ENCODE results near the gene ADI1. TPM values are rescaled to one million over a fixed set of nuclear protein-coding genes. Genes with fewer than 3 reads are reported as not detected.

ADI1 gene
- total RNA-seq, 2 donors from 2014 or later, result 23.6 to 24.7 TPM

DNA sequence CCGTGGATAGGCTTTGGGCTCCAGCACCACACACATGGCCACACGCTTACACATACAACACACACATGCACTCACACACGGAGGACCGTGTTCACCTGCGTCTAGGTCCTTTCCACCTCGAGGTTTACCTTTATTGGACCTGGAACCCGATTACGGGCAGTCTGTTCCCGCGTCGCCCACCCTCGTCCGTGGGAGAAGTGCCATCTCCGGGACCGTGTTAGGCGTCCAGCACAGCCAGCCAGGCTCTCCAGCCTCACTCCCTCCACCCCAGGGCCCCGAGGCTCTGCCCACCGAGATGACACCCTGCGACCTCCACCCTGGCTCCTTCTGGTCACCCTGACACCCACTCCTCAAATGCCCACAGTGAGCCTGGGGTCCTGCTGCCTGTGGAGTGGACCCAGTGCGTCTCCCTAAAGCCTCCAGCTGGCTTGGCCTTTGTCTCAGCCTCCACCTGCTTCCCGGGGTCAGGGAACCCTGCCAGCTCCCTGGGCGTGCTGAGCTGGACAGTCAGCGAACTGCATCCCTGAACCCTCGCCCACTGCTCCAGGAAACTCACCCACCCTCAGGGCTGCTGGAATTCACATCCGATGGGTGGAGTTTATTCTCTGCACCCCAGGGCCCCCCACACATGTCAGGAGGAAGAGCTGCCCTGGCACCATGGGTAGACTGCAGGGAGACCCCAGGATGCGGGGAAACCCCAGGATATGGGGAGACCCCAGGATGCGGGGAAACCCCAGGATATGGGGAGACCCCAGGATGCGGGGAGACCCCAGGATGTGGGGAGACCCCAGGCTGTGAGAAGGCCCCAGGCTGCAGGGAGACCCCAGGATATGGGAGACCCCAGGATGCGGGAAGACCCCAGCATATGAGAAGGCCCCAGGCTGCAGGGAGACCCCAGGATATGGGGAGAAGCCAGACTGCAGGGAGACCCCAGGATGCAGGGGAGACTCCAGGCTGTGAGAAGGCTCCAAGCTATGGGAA, 33.0 kb downstream of the ADI1 start:
- H3K9me3 Mint-ChIP-seq, result no peaks in the 10 kb centered on the region

DNA sequence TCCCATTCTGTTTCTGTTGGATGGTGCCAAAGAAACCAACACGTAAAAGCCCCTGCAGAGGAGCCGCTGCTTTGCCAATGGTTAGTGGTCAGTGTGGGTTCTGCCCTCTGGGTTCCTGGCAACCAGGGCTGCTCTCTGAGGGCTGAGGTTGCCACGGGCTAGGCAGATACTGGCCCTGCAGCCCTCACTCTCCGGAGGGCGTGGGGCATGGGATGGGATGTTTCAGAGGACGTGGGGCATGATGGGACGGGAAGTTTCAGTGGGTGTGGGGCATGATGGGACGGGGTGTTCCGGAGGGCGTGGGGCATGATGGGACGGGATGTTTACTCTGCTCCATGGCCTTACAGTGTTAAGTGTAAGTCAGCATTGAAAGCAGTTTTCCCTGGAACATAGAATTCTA, 34.2 kb downstream of the ADI1 start:
- H3K4me3 Mint-ChIP-seq, result no peak overlapping the region
- H3K27ac Mint-ChIP-seq, result no peak overlapping the region

More for the DNA sequence above, 33.0 kb downstream of the ADI1 start:
- H3K4me1 Mint-ChIP-seq (ENCODE audit: low read depth in 2 of 2), result peaks cover 12 to 17% of the 10 kb centered on the region in 2 donors
- H3K27ac Mint-ChIP-seq, result no peak overlapping the region
- H3K4me3 Mint-ChIP-seq, result no peak overlapping the region
- no peaks in the 10 kb centered on the region for H3K36me3 Mint-ChIP-seq
- ATAC-seq, result no peak
- DNase-seq (ENCODE audit: low spot score), result no peak
- H3K27me3 Mint-ChIP-seq, result no peaks in the 10 kb centered on the region

DNA sequence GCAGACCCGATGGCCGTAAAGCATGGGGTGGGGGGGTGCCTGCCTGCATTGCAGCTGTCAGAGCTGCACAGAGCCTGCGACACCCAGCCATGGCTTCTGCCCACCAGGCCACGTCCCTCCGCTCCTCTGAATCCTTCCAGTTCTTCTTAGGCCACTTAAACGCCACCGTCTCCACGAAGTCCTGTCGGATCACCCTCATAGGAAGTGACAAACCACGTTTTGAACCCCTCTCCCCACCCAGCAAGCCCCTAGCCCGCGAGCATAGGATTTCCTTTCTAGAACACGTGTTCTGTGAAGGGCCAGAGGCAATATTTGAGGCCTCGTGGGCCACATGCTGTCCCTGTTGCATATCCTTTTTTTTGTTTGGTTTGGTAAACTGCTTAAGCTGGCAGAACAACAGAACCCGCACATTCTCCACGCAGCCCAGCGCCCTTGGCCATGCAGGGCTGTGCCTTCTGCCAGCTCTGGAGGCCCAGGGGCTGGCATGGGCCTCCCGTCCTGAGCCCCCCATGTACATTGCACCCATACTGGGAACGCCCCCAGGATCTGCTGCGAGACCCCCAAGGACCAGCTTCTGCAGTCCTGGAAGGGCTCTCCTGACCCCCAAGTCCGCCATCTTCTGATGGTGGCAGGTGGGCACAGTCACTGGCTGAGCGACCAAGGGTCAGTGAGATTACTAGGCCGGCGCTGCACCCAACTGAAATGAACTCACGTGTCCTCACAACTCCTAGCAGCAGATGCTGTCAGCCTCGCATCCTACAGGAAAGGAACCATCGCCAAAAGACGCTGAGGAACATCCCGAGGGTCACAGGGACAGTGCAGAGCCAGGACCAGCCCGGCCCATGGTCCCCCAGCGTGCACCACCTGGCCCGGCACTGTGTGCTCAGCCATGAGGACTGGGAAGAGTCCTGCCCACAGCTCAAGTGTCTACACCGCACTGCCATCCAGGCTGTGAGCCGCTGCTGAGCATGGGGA, 35.1 kb downstream of the ADI1 start:
- H3K27me3 Mint-ChIP-seq, result no peaks in the 10 kb centered on the region
- DNase-seq (ENCODE audit: low spot score), result no peak
- H3K9me3 Mint-ChIP-seq, result no peaks in the 10 kb centered on the region
- peaks cover 0 to 4% of the 10 kb centered on the region in 2 donors for H3K4me1 Mint-ChIP-seq (ENCODE audit: low read depth in 2 of 2)
- no peak overlapping the region for H3K4me3 Mint-ChIP-seq
- no peak overlapping the region for H3K27ac Mint-ChIP-seq
- ATAC-seq, result no peak
- H3K36me3 Mint-ChIP-seq, result no peaks in the 10 kb centered on the region

More for the DNA sequence above, 34.2 kb downstream of the ADI1 start:
- ATAC-seq (no peak), DNase-seq (ENCODE audit: low spot score) (no peak)
- peaks cover under 1 to 7% of the 10 kb centered on the region in 2 donors for H3K4me1 Mint-ChIP-seq (ENCODE audit: low read depth in 2 of 2)
- no peaks in the 10 kb centered on the region for H3K9me3 Mint-ChIP-seq
- no peaks in the 10 kb centered on the region for H3K36me3 Mint-ChIP-seq
- H3K27me3 Mint-ChIP-seq, result no peaks in the 10 kb centered on the region

DNA sequence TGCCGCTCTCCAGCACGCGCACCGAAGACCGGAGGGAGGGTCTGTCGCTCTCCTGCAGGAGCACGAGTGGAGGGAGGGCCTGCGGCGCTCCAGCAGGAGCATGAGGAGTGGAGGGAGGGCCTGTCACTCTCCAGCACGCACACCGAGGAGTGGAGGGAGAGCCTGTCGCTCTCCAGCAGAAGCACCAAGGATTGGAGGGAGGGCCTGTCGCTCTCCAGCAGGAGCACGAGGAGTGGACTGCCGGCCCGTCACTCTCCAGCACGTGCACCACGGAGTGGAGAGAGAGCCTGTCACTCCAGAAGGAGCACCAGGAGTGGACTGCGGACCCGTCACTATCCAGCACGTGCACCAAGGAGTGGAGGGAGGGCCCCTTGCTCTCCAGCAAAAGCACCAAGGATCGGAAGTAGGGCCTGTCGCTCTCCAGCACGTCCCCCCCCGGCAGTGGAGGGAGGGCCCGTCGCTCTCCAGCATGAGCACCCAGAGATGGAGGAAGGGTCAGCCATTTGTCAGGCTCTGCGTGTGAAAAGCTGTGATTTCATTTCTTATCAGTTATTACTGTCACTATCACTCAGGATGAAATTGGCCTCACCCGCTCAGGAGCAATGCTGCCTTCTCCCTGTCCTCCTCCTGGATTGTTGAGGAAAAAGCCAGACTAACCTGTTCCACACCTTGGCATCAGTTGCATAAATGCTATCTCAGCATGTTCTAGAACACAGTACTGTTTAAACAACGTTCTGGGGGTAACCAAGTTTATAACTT, 35.9 kb downstream of the ADI1 start:
- Mint-ChIP-seq H3K36me3 (no peaks in the 10 kb centered on the region), H3K27ac (no peak overlapping the region), H3K27me3 (no peaks in the 10 kb centered on the region), H3K4me1 (ENCODE audit: low read depth in 2 of 2) (peaks cover 0 to 4% of the 10 kb centered on the region in 2 donors), H3K9me3 (no peaks in the 10 kb centered on the region), H3K4me3 (no peak overlapping the region)
- ATAC-seq, result no peak
- DNase-seq (ENCODE audit: low spot score), result no peak

DNA sequence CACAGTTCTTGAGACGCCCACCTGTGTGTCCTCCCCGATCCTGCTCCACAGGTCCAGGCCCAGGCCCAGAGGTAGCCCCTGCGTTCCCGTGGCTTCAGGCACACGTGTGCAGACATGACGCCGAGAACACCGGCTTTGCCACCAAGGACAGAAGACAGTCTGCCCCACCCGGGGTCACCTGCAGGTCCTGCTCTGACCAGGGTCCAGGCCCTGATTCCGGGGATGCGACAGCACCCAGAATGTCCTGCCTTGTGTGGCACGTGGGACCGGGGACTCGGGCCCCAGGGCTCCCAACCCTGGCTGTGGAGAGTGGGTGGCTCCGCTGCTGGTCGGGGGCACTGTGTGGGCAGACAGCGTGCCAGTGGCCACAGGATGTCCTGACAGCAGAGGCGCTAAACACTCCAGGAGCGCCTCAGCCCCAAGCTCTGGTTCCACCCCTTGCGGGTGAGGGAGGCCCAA, 36.9 kb downstream of the ADI1 start:
- Mint-ChIP-seq H3K4me1 (ENCODE audit: low read depth in 2 of 2) (peaks cover 0 to 4% of the 10 kb centered on the region in 2 donors), H3K27ac (no peak overlapping the region), H3K36me3 (no peaks in the 10 kb centered on the region), H3K27me3 (no peaks in the 10 kb centered on the region), H3K4me3 (no peak overlapping the region), H3K9me3 (no peaks in the 10 kb centered on the region)
- DNase-seq (ENCODE audit: low spot score) (no peak), ATAC-seq (peak in 1 of 2 donors; percentile 17)

DNA sequence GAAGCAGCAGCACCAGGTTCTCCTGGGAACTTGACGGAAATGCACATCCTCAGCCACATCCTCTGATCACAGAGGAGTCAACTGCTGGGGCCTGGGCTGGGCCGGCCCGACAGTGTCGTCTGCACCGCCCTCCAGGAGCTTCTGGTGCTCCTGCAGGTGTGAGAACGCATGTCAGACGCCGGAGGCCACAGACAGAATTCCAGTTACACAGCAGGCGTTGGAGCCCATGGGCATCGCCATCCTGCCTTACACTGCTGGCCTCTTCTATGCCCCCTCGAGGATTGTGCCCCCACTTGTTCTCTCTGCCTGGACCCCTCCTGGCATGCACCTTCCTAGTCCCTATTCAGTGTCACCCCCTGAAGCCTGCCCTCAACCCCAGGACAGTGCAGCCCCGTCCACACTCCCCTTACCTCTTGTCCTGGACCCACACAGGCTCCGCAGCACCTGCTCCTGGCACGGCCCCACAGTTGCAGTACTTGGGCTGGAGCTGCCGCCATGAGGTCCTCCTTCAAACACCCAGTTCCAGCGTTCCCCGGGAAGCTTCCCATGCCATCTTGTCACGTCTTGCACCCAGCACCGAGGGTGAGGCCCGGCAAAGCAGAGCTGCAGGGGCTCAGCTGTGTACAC, 37.5 kb downstream of the ADI1 start:
- no peaks in the 10 kb centered on the region for H3K9me3 Mint-ChIP-seq
- H3K36me3 Mint-ChIP-seq, result no peaks in the 10 kb centered on the region
- ATAC-seq, result peak in 1 of 2 donors; percentile 7
- H3K4me3 Mint-ChIP-seq, result no peak overlapping the region
- peaks cover 0 to 4% of the 10 kb centered on the region in 2 donors for H3K4me1 Mint-ChIP-seq (ENCODE audit: low read depth in 2 of 2)
- no peaks in the 10 kb centered on the region for H3K27me3 Mint-ChIP-seq
- H3K27ac Mint-ChIP-seq, result no peak overlapping the region
- no peak for DNase-seq (ENCODE audit: low spot score)

DNA sequence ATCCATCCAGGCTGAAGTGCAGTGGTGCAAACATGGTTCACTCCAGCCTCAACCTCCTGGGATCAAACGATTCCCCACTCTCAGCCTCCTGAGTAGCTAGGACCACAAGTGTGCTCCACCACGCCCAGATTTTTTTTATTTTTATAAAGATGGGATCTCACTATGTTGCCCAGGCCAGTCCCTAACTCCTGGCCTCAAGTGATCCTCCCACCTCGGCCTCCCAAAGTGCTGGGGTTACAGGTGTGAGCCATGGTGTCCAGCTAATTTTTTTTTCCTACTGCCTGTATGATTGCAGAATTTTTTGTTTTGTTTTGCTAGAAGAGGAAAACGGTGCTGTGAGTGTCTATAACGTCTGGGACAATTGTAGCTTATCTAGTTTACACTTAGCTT, 38.3 kb downstream of the ADI1 start:
- DNase-seq (ENCODE audit: low spot score), result no peak
- H3K9me3 Mint-ChIP-seq, result no peaks in the 10 kb centered on the region
- peaks cover 0 to 4% of the 10 kb centered on the region in 2 donors for H3K4me1 Mint-ChIP-seq (ENCODE audit: low read depth in 2 of 2)
- no peaks in the 10 kb centered on the region for H3K36me3 Mint-ChIP-seq
- H3K27me3 Mint-ChIP-seq, result no peaks in the 10 kb centered on the region
- no peak overlapping the region for H3K27ac Mint-ChIP-seq
- ATAC-seq, result no peak
- H3K4me3 Mint-ChIP-seq, result no peak overlapping the region

DNA sequence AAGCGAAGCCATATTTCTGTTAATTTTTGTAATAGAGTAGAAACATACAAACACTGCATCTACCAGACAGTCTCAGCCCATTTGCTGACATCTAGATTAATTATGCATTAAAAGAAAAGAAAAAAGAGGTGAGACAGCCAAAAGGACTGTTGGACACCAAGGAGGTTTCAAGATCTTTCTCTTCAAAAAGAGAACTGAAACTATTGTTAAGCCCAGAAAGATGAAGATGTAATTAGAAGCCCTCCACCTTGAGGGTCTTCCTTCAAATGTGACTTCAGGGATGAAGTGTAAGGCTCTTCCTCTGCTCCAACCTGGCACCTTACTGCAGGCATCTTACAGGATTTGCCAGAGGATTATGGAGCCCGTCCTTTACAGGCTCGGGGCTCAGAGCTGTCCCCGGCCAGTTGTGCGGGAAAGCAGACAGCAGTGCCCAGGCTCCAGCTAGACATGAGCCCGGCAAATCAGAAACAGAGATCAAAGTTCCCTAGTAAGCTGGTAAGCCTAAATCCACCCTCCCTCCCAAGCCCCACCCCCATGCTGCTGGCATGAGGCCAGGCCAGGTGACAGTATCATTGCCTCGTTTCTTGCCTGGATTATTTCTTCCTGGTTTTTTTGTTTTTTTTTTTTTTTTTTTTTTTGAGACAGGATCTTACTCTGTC, 38.9 kb downstream of the ADI1 start:
- no peak for ATAC-seq
- H3K9me3 Mint-ChIP-seq, result no peaks in the 10 kb centered on the region
- H3K4me1 Mint-ChIP-seq (ENCODE audit: low read depth in 2 of 2), result peaks cover 0 to 4% of the 10 kb centered on the region in 2 donors
- no peak overlapping the region for H3K4me3 Mint-ChIP-seq
- no peaks in the 10 kb centered on the region for H3K36me3 Mint-ChIP-seq
- DNase-seq (ENCODE audit: low spot score), result no peak
- no peaks in the 10 kb centered on the region for H3K27me3 Mint-ChIP-seq
- no peak overlapping the region for H3K27ac Mint-ChIP-seq

DNA sequence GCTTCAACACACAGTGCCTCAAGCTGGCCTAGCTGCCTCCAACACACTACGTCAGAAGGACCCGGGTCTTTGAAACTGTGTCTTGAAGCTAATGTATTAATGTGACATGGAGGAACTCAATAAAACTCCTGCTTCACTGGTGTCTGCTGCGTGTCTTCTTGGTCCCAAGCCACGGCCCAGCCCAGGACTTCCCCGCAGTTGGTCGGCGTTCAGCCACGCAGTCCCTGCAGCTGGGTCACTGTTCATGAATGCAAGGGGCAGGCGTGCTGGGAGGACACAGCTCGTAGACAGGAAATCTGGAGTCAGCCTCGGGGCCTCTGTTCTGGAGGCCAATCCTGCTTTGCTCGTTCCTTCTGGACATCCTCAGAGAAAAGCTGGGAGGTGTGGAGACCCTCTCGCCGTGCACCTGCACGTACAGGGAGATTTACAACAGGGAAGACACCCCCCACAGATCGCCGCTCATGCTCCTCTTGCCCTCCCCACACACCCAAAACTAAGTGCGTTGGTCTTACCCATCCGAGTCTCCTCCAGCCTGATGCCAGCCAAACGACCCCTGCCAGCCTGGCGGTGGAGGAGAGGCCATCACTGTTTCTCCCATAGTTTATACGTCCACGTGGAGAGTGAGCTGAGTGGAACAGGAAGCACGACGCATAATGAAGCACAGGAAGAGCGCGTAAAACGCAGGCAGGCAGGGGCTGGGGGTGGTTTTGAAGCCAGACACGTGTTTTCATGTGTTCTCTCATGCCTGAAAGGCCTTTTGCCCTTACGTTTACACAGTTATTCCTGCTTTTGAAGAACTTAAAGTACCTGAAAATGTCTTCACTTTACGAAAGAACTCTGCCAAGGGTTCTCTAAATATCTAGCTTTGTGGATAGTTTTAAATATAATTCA, 39.7 kb downstream of the ADI1 start:
- H3K4me3 Mint-ChIP-seq, result no peak overlapping the region
- no peak for ATAC-seq

DNA sequence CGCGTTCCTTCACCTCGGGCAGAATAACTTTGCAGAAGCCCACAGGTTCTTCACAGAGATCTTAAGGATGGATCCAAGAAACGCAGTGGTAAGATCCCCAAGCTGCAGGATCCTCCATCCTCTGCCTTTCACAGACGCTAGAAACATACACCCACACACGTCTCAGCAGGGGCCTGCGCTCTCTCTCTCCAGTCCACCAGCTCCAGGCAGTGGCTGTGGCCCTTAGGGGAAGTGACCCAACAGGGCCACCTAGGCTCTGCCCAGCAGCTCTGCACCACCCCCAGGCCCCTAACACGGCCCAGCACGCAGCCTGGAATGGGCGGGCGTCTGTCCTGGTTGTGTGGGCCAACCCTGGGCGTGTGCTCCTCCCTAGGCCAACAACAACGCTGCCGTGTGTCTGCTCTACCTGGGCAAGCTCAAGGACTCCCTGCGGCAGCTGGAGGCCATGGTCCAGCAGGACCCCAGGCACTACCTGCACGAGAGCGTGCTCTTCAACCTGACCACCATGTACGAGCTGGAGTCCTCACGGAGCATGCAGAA, 40.4 kb downstream of the ADI1 start:
- H3K9me3 Mint-ChIP-seq, result no peaks in the 10 kb centered on the region
- no peaks in the 10 kb centered on the region for H3K36me3 Mint-ChIP-seq
- no peaks in the 10 kb centered on the region for H3K4me1 Mint-ChIP-seq (ENCODE audit: low read depth in 2 of 2)
- DNase-seq (ENCODE audit: low spot score), result no peak
- no peaks in the 10 kb centered on the region for H3K27me3 Mint-ChIP-seq
- H3K27ac Mint-ChIP-seq, result no peak overlapping the region
- H3K4me3 Mint-ChIP-seq, result no peak overlapping the region
- no peak for ATAC-seq

More for the DNA sequence above, 39.7 kb downstream of the ADI1 start:
- H3K9me3 Mint-ChIP-seq, result no peaks in the 10 kb centered on the region
- no peaks in the 10 kb centered on the region for H3K27me3 Mint-ChIP-seq
- H3K36me3 Mint-ChIP-seq, result no peaks in the 10 kb centered on the region
- DNase-seq (ENCODE audit: low spot score), result no peak
- H3K4me1 Mint-ChIP-seq (ENCODE audit: low read depth in 2 of 2), result no peaks in the 10 kb centered on the region
- no peak overlapping the region for H3K27ac Mint-ChIP-seq

DNA sequence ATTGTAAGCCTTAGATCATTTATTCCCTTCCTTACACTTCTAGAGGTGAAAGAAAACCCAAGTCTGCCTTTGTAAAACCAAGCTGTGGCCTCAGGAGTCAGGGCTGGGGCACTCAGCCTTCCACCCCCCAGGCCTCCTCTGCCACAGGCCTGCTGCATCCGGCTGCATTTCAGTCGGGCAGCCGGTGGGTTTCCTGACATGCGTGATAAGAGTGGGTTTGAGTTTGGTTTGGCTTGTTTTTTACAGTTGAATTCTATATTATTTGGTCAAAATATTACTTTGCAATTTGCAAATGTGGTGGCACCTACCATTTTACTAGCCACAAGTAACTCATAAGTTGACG, 42.4 kb downstream of the ADI1 start:
- Mint-ChIP-seq H3K27me3 (no peaks in the 10 kb centered on the region), H3K36me3 (no peaks in the 10 kb centered on the region), H3K4me3 (no peak overlapping the region), H3K4me1 (ENCODE audit: low read depth in 2 of 2) (no peaks in the 10 kb centered on the region), H3K27ac (no peak overlapping the region), H3K9me3 (no peaks in the 10 kb centered on the region)
- DNase-seq (ENCODE audit: low spot score), result no peak
- ATAC-seq, result no peak
